Left ventricle myocardium inferior (tissue), 1 donor: ENCODE measurements around the gene PKDREJ. TPM values are rescaled to one million over a fixed set of nuclear protein-coding genes. Genes with fewer than 3 reads are reported as not detected.

Source experiments
- DNase-seq: peaks from one replicate; pipeline ENCODE4 v3.0.0-alpha.2; 2020
- H3K27ac ChIP-seq: fragments of 200-600 bp; replicated peaks from 2 replicates; pipeline ENCODE4 v1.8.0; 2021
- H3K27me3 ChIP-seq: fragments of 200-600 bp; 2 replicates; pipeline ENCODE4 v1.8.0; 2021; ENCODE audit warnings: low read depth
- H3K36me3 ChIP-seq: fragments of 200-600 bp; 2 replicates; pipeline ENCODE4 v1.8.0; 2021
- H3K4me1 ChIP-seq: fragments of 200-600 bp; 2 replicates; pipeline ENCODE4 v1.8.0; 2021
- H3K4me3 ChIP-seq: fragments of 200-600 bp; 2 replicates; pipeline ENCODE4 v1.8.0; 2021; ENCODE audit warnings: mild to moderate bottlenecking, moderate library complexity
- H3K9me3 ChIP-seq: fragments of 200-600 bp; replicated peaks from 2 replicates; pipeline ENCODE4 v1.8.0; 2021
- intact Hi-C: fragments of 100-400 bp; cut with micrococcal nuclease; formaldehyde crosslinking; loops from one replicate; pipeline ENCODE4 v1.11.0; 2022
- total RNA-seq: library from RNA; stranded (reverse); fragmentation: NEBNext Ultra II Directional; extraction: Animal tissue kit (Norgen Biotek cat#: 25700); gene quantifications from one replicate; pipeline ENCODE4 v1.2.1, GENCODE V29; 2021
- TF ChIP-seq, protein P1 (sequence below): fragments of 200-600 bp; IDR thresholded peaks from 2 replicates; pipeline ENCODE4 v1.8.0; 2021; ENCODE audit warnings: antibody characterized with exemption, mild to moderate bottlenecking, borderline replicate concordance
- donor health status: DM: no; HTN: yes; CAD: no; lungs with severe emphysema.

The PKDREJ gene
- total RNA-seq, 1 donor from 2014 or later, result 0.08 TPM

DNA sequence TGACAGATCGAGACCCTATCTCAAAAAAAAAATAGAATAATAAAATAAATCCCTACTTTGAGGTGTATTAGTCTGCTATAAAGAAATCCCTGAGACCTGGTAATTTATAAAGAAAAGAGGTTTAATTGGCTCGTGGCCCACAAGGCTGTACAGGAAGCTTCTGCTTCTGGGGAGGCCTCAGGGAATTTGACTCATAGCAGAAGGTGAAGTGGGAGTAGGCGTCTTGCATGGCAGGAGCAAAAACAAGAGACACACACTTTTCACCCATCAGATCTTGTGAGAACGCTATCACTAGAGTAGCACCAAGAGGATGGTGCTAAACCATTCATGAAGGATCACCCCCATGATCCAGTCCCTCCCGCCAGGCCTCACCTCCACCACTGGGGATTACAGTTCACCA is 42.2 kb downstream of the PKDREJ start:
- intact Hi-C loops, result no loop called here
- H3K9me3 ChIP-seq, result no peaks in the 10 kb centered on the region
- H3K4me1 ChIP-seq, result peaks cover 7% of the 10 kb centered on the region
- peaks cover 66% of the 10 kb centered on the region for H3K36me3 ChIP-seq
- no peaks in the 10 kb centered on the region for H3K27me3 ChIP-seq
- TF ChIP-seq, protein P1, sequence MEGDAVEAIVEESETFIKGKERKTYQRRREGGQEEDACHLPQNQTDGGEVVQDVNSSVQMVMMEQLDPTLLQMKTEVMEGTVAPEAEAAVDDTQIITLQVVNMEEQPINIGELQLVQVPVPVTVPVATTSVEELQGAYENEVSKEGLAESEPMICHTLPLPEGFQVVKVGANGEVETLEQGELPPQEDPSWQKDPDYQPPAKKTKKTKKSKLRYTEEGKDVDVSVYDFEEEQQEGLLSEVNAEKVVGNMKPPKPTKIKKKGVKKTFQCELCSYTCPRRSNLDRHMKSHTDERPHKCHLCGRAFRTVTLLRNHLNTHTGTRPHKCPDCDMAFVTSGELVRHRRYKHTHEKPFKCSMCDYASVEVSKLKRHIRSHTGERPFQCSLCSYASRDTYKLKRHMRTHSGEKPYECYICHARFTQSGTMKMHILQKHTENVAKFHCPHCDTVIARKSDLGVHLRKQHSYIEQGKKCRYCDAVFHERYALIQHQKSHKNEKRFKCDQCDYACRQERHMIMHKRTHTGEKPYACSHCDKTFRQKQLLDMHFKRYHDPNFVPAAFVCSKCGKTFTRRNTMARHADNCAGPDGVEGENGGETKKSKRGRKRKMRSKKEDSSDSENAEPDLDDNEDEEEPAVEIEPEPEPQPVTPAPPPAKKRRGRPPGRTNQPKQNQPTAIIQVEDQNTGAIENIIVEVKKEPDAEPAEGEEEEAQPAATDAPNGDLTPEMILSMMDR, result no peak
- no peak overlapping the region for H3K4me3 ChIP-seq
- H3K27ac ChIP-seq, result no peak overlapping the region
- no peak for DNase-seq

DNA sequence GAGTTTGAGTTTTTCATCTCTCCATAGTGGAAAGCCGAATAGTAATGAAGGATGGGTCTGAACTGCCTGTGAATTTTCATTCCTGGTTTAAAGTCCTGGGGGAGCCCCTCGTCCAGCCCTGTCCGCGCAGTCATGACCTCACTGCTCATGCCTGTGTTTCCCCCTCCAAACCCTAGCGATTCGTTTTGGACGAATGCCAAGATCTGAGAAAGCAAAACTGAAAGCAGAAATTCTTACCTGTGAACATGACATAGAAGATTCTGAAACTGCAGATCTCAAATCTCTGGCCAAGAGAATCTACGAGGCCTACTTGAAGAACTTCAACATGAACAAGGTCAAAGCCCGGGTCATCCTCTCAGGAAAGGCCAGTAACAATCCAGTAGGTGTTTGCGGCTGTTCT is 43.5 kb downstream of the PKDREJ start:
- Histone ChIP-seq H3K4me3 (no peak overlapping the region), H3K9me3 (no peaks in the 10 kb centered on the region), H3K27ac (no peak overlapping the region), H3K4me1 (peaks cover 7% of the 10 kb centered on the region), H3K27me3 (no peaks in the 10 kb centered on the region), H3K36me3 (peaks cover 72% of the 10 kb centered on the region)
- no peak for DNase-seq
- TF ChIP-seq, protein P1, result no peak
- intact Hi-C loops, result no loop called here

DNA sequence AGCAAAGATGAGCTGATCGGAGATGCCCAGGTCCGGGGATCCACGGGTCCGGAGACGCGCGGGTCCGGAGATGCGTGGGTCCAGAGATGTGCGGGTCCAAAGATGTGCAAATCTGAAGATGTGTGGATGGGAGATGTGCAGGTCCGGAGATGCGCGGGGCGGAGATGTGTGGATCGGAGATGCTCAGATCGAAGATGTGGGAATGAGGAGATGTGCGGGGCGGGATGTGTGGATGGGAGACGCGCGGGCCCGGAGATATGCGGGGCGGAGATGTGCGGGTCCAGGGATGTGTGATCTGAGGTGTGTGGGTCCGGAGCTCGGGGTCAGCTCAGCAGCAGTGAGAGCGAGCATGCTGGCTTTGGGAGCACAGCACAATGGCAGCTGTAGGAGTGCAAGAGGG is 48.5 kb downstream of the PKDREJ start:
- TF ChIP-seq, protein P1, result no peak
- H3K4me3 ChIP-seq, result no peak overlapping the region
- no peak overlapping the region for H3K27ac ChIP-seq
- H3K9me3 ChIP-seq, result peaks cover 5% of the 10 kb centered on the region
- H3K27me3 ChIP-seq, result no peaks in the 10 kb centered on the region
- H3K4me1 ChIP-seq, result no peaks in the 10 kb centered on the region
- H3K36me3 ChIP-seq, result peaks cover 71% of the 10 kb centered on the region
- DNase-seq, result no peak
- intact Hi-C loops, result no loop called here

DNA sequence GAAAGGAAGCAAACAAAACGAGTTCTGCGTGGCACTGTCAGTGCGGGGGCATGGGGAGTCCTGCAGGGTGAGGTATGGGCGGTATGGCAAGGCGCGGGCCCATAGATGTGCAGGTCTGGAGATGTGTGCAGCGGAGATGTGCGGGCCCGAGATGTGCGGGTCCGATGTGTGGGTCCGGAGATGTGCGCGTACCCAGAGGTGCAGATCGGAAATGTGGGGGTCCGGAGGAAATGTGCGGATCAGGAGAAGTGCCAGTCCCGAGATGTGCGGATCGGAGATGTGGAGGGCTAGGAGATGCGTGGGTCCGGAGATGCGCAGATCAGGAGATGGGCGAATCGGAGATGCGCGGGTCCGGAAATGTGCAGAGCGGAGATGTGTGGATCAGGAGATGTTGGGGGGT is 49.0 kb downstream of the PKDREJ start:
- Histone ChIP-seq H3K9me3 (peaks cover 10% of the 10 kb centered on the region), H3K27ac (no peak overlapping the region), H3K36me3 (peaks cover 71% of the 10 kb centered on the region), H3K4me3 (no peak overlapping the region), H3K27me3 (no peaks in the 10 kb centered on the region), H3K4me1 (no peaks in the 10 kb centered on the region)
- intact Hi-C loops, result no loop called here
- no peak for DNase-seq
- TF ChIP-seq, protein P1, result no peak

DNA sequence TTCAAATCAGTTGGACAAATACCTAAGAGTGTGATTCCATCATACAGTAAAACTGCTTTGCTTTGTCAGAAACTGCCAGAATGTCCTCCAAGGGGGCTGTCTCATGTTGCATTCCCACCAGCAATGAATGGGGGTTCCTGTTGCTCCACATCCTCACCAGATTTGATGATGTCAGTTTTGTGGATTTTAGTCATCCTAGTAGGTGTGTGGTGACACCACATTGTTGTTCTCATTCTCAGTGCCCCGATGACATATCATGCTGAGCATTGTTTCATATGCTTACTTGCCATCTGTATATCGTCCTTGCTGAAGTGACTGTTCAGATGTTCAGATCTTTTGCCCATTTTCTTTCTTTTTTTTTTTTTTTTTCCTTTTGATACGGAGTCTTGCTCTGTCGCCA is 50.1 kb downstream of the PKDREJ start:
- Histone ChIP-seq H3K27ac (no peak overlapping the region), H3K27me3 (no peaks in the 10 kb centered on the region), H3K4me1 (no peaks in the 10 kb centered on the region), H3K36me3 (peaks cover 71% of the 10 kb centered on the region), H3K9me3 (peaks cover 20% of the 10 kb centered on the region), H3K4me3 (no peak overlapping the region)
- no peak for DNase-seq
- TF ChIP-seq, protein P1, result no peak
- intact Hi-C loops, result no loop called here

DNA sequence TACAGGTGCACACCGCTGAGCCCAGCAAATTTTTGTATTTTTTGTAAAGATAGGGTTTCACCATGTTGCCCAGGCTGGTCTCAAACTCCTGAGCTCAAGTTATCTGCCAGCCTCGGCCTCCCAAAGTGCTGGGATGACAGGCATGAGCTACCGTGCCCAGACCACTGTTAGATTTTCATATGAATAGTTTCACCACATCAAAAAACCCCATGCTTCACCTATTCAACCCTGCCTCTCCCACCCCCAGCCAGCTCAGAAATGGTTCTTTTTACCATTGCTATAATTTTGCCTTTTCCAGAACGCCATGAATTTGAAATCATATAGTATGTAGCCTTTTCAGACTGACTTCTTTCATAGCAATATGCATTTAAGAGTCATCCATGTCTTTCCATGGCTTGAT is 50.9 kb downstream of the PKDREJ start:
- Histone ChIP-seq H3K9me3 (peaks cover 20% of the 10 kb centered on the region), H3K4me3 (no peak overlapping the region), H3K36me3 (peaks cover 69% of the 10 kb centered on the region), H3K27ac (no peak overlapping the region), H3K27me3 (no peaks in the 10 kb centered on the region), H3K4me1 (no peaks in the 10 kb centered on the region)
- TF ChIP-seq, protein P1, result no peak
- no peak for DNase-seq
- intact Hi-C loops, result no loop called here
